ENCODE results near the gene SCAF1.

SCAF1 gene

GRCh38 chr19:49641688-49642491, at the start of gene SCAF1:
SCAF1 (plus strand) TSS chr19:49642209; CDS start chr19:49645027, 2,818 bp downstream.
- peak; percentile 99 for DNase-seq

GRCh38 chr19:49592486-49593232, 49.4 kb upstream of the SCAF1 start:
- DNase-seq, result peak; percentile 58

GRCh38 chr19:49593233-49594113, 48.5 kb upstream of the SCAF1 start:
- peak; percentile 98 for DNase-seq

GRCh38 chr19:49594157-49594992, 47.6 kb upstream of the SCAF1 start:
- DNase-seq, result no peak

GRCh38 chr19:49594993-49595818, 46.8 kb upstream of the SCAF1 start:
- DNase-seq, result no peak

- no peak for DNase-seq
Measured at GRCh38 chr19:49595819-49596404, 46.1 kb upstream of the SCAF1 start.

GRCh38 chr19:49596407-49596806, 45.6 kb upstream of the SCAF1 start:
- DNase-seq, result no peak

- no peak for DNase-seq
Measured at GRCh38 chr19:49596954-49597702, 44.9 kb upstream of the SCAF1 start.

- no peak for DNase-seq
Measured at GRCh38 chr19:49597703-49597974, 44.4 kb upstream of the SCAF1 start.

GRCh38 chr19:49599378-49600295, 42.4 kb upstream of the SCAF1 start:
- no peak for DNase-seq

GRCh38 chr19:49601482-49602038, 40.4 kb upstream of the SCAF1 start:
- DNase-seq, result no peak

GRCh38 chr19:49602806-49603205, 39.2 kb upstream of the SCAF1 start:
- DNase-seq, result no peak

GRCh38 chr19:49605605-49606004, 36.4 kb upstream of the SCAF1 start:
- no peak for DNase-seq

GRCh38 chr19:49609499-49610092, 32.4 kb upstream of the SCAF1 start:
- no peak for DNase-seq

GRCh38 chr19:49613374-49613773, 28.6 kb upstream of the SCAF1 start:
- no peak for DNase-seq

- no peak for DNase-seq
Measured at GRCh38 chr19:49614096-49614833, 27.7 kb upstream of the SCAF1 start.

- no peak for DNase-seq
Measured at GRCh38 chr19:49615861-49616260, 26.1 kb upstream of the SCAF1 start.

- DNase-seq, result no peak
Measured at GRCh38 chr19:49616532-49616931, 25.5 kb upstream of the SCAF1 start.
